ENCODE results near the gene MLXIPL. TPM values are rescaled to one million over a fixed set of nuclear protein-coding genes. Genes with fewer than 3 reads are reported as not detected.
A peak's percentile ranks its signal among the peaks of the same experiment; 100 is the strongest.
"Not testable (repeated sequence)": the region's sequence is repeated elsewhere in the genome, so short reads cannot be mapped to it uniquely, and the experiment has no call there.

The MLXIPL gene
- total RNA-seq, 1 donor from 2014 or later, result 1.1 TPM

- peaks cover 28% of the 10 kb centered on the region for H3K4me1 Mint-ChIP-seq
- H3K27me3 Mint-ChIP-seq (ENCODE audit: low read depth), result peaks cover 7% of the 10 kb centered on the region
- H3K4me3 Mint-ChIP-seq, result peak overlapping the region; percentile 94
- TF ChIP-seq CTCF (conservative IDR thresholded peaks at IDR 0.05), result no peak
- no peak overlapping the region for H3K27ac Mint-ChIP-seq (ENCODE audit: unreplicated experiment)
- H3K36me3 Mint-ChIP-seq (ENCODE audit: low read depth), result peaks cover 6% of the 10 kb centered on the region
- DNase-seq (ENCODE audit: low read depth, low spot score), result no peak
- H3K9me3 Mint-ChIP-seq, result no peaks in the 10 kb centered on the region
These were observed 44.5 kb upstream of the MLXIPL start for GRCh38 chr7:73668886-73669230.

GRCh38 chr7:73668103-73668885 is 44.0 kb upstream of the MLXIPL start:
- H3K36me3 Mint-ChIP-seq (ENCODE audit: low read depth), result peaks cover 7% of the 10 kb centered on the region
- DNase-seq (ENCODE audit: low read depth, low spot score), result no peak
- H3K4me3 Mint-ChIP-seq, result peak overlapping the region; percentile 94
- H3K27ac Mint-ChIP-seq (ENCODE audit: unreplicated experiment), result peak overlapping the region; percentile 64
- peaks cover 8% of the 10 kb centered on the region for H3K27me3 Mint-ChIP-seq (ENCODE audit: low read depth)
- no peak for TF ChIP-seq CTCF (conservative IDR thresholded peaks at IDR 0.05)
- H3K9me3 Mint-ChIP-seq, result peaks cover 1% of the 10 kb centered on the region
- H3K4me1 Mint-ChIP-seq, result peaks cover 28% of the 10 kb centered on the region

- H3K27me3 Mint-ChIP-seq (ENCODE audit: low read depth), result peaks cover 9% of the 10 kb centered on the region
- DNase-seq (ENCODE audit: low read depth, low spot score), result peak; percentile 92
- peaks cover 11% of the 10 kb centered on the region for H3K36me3 Mint-ChIP-seq (ENCODE audit: low read depth)
- TF ChIP-seq CTCF (conservative IDR thresholded peaks at IDR 0.05), result peak; percentile 86
- peak within 1 kb of the TSS; percentile 64 for H3K27ac Mint-ChIP-seq (ENCODE audit: unreplicated experiment)
- H3K4me1 Mint-ChIP-seq, result peaks cover 28% of the 10 kb centered on the region
- H3K4me3 Mint-ChIP-seq, result peak within 1 kb of the TSS; percentile 94
- peaks cover 6% of the 10 kb centered on the region for H3K9me3 Mint-ChIP-seq
These were observed 43.2 kb upstream of the MLXIPL start, which contains the start of gene VPS37D for GRCh38 chr7:73667344-73668102. TSS of gene VPS37D (plus strand) at chr7:73667831. CDS start at chr7:73667959, 128 bp downstream.

GRCh38 chr7:73663033-73663432 is 38.7 kb upstream of the MLXIPL start:
- Mint-ChIP-seq H3K27me3 (ENCODE audit: low read depth) (peaks cover 32% of the 10 kb centered on the region), H3K4me3 (peak overlapping the region; percentile 38), H3K27ac (ENCODE audit: unreplicated experiment) (no peak overlapping the region)

GRCh38 chr7:73660594-73660993 is 36.3 kb upstream of the MLXIPL start:
- not testable (repeated sequence) for H3K9me3 Mint-ChIP-seq; H3K27ac Mint-ChIP-seq (ENCODE audit: unreplicated experiment)

More at GRCh38 chr7:73663033-73663432, 38.7 kb upstream of the MLXIPL start:
- Mint-ChIP-seq H3K9me3 (peaks cover 6% of the 10 kb centered on the region), H3K36me3 (ENCODE audit: low read depth) (peaks cover 5% of the 10 kb centered on the region), H3K4me1 (peaks cover 16% of the 10 kb centered on the region)
- no peak for TF ChIP-seq CTCF (conservative IDR thresholded peaks at IDR 0.05)
- no peak for DNase-seq (ENCODE audit: low read depth, low spot score)

More at GRCh38 chr7:73660594-73660993, 36.3 kb upstream of the MLXIPL start:
- not testable (repeated sequence) for H3K36me3 Mint-ChIP-seq (ENCODE audit: low read depth); DNase-seq (ENCODE audit: low read depth, low spot score); H3K4me3 Mint-ChIP-seq
- Mint-ChIP-seq H3K4me1 (peaks cover 14% of the 10 kb centered on the region), H3K27me3 (ENCODE audit: low read depth) (peaks cover 33% of the 10 kb centered on the region)

Data from neural crest cell (in vitro differentiated cells).